ENCODE data around the gene SMPDL3A. TPM values are rescaled to one million over a fixed set of nuclear protein-coding genes. Genes with fewer than 3 reads are reported as not detected.

The SMPDL3A gene
- total RNA-seq, 2 donors from 2014 or later: 4.7 to 6.0 TPM

DNA sequence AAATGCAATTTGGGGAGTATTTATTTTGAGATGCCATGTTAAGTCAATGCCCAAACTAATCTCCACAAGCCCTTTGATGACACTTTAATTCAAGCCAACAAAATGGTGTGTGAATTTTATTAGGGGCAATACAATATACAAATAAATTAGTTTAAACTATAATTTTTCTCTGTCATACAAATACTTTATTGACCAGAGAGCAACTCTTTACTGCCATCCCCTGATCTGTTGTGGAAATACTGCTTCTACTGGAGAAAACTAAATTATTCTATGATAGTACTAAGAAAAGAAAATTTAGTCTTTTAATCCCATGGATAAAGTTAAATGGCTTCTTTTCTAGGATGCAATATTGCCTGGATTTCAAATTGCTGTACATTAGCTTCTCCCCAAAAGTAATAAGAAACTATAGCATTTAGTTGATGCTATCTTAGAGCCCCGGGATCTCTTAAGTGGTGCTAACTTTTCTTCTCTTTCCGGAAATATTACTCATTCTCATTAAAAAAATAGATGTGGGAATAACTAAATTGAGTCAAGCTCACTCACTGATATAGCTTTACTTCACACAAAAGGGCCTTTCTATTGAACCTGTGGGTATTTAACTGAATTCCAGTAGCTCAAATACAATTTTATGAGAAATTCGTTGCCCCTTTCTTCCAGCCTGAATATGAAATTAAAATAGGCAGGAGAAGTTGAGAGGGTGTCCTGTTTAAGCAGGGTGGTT lies 49.2 kb downstream of the SMPDL3A start:
- ATAC-seq (no peak), DNase-seq (no peak)
- intact Hi-C loops (cut with DNase I): loop anchor here in 1 of 2 donors (5.0 kb wide), 1 partner anchor 96 kb away; no protein-coding TSS in a partner anchor

DNA sequence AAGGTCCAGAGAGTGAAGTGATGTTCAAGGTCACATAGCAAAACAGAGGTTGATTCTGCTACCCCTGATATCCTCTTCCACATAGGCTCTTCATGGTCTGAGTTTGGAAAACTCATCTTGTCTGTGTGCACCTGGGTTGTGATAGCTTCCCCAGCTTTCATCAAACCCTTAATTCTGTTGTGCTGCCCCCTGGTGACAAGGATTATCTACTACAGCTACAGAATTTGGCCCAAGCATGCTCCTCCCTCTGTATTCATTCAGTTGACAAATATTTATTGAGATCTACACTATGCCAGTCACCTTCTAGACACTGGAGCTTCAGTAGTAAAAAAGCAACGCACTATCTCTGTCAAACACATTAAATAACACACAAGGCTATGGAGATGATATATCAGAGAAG lies 50.4 kb downstream of the SMPDL3A start:
- DNase-seq: peak; percentile 25
- ATAC-seq: peak; percentile 47 to 67
- intact Hi-C loops (cut with DNase I): loop anchor here (1.0 to 5.0 kb wide), 2 partner anchors 97 to 109 kb away; no protein-coding TSS in a partner anchor

GRCh38 chr6:122839906-122840305 lies 50.8 kb downstream of the SMPDL3A start:
- ATAC-seq: no peak
- DNase-seq: no peak
- intact Hi-C loops (cut with DNase I): loop anchor here (1.0 to 5.0 kb wide), 2 partner anchors 98 to 110 kb away; no protein-coding TSS in a partner anchor

GRCh38 chr6:122845464-122845863 lies 56.4 kb downstream of the SMPDL3A start:
- ATAC-seq: no peak
- intact Hi-C loops (cut with DNase I): no loop called here
- DNase-seq: no peak

DNA sequence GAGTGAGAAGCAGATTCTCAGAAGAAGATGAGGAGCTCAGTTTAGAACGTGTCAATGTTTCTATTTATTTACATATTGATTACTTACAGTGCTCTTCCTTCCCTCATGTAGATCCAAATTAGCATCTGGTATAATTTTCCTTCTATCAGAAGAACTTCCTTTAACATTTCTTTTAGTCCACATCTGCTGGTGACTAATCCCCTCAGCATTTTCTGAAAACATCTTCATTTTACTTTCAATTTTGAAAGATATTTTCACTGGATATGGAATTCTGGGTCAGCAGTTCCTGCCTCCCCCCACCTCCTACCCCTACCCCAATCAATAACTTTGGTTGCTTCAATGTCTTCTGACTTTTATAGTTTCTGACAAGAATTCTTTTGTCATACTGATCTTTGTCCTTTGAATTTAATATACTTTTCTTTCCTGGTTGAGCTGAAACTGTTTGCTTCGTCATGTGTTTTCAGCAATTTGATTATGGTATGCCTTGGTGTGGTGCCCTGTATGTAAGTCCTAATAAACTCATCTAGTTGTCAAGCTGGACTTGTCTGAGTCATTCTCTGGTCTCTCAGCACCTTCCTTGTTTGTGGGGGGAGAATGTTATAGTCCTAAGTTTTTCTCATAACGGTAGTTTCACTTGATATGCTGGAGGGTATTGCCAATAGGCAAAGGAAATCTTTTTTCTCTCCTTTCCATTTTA lies 57.0 kb downstream of the SMPDL3A start:
- ATAC-seq (no peak), DNase-seq (no peak)

DNA sequence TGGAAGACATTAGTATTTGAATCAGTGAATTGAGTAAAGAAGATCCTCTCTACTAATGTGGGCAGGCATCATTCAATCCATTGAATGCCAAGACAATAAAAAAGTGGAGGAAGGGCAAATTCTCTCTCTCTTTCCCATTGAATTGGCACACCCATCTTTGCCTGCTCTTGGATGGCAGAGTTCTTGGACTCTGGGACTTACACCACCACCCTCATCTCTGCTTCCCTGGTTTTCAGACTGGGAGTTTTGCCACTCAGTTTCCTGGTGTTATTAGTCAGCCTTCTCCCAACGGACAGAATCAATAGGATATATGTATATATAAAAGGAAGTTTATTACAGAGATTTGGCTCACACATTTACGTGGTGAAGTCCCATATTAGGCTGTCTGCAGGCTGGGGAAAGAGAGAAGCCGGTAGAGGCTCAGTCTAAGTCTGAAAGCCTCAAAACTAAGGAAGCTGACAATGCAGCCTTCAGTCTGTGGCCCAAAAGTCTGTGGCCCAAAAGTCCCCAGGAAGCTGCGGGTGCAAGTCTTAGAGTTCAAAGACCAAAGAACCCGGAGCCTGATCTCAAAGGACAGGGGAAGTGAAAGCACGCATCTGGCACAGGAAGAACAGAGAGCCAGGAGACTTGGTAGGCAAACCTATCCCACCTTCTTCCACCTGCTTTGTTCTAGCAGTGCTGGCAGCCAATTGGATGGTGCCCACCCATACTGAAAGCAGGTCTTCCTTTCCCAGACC lies 64.4 kb downstream of the SMPDL3A start:
- DNase-seq (no peak), ATAC-seq (no peak)
- intact Hi-C loops (cut with DNase I): no loop called here

More for the DNA sequence above, 57.0 kb downstream of the SMPDL3A start:
- intact Hi-C loops (cut with DNase I): no loop called here

Other genes with a start within 250 kb of the SMPDL3A start
- gene PKIB, start 178.9 kb upstream of the SMPDL3A start, total RNA-seq: 1 to 10 TPM in 1 of 2 donors, not detected in 1; 1.0 TPM
- gene FABP7, start 9.5 kb upstream of the SMPDL3A start, total RNA-seq: under 1 TPM in 1 of 2 donors, not detected in 1; 0.21 TPM
- gene CLVS2, start 207.0 kb downstream of the SMPDL3A start, total RNA-seq: under 1 TPM in 1 of 2 donors, not detected in 1; 0.03 TPM

Data from left cardiac atrium (tissue), 4 donors.